Measurements from ENCODE around the gene BANP. TPM values are rescaled to one million over a fixed set of nuclear protein-coding genes. Genes with fewer than 3 reads are reported as not detected.
"Not testable (repeated sequence)": the region's sequence is repeated elsewhere in the genome, so short reads cannot be mapped to it uniquely, and the experiment has no call there.

BANP gene
- total RNA-seq, 3 donors from 2014 or later (not counting 1 experiment from before 2014, with no cell fraction given) = 88.8 to 117 (median 117) TPM

GRCh38 chr16:87930456-87930855, 20.8 kb upstream of the BANP start:
- H3K27me3 ChIP-seq (ENCODE audit: control insufficient read depth, insufficient read depth, low read length) = peaks cover 7% of the 10 kb centered on the region
- Mint-ChIP-seq H3K27ac (no peak overlapping the region), H3K4me1 (no peaks in the 10 kb centered on the region), H3K9me3 (no peaks in the 10 kb centered on the region), H3K4me3 (no peak overlapping the region), H3K36me3 (no peaks in the 10 kb centered on the region), H3K27me3 (ENCODE audit: low read depth in 2 of 2) (peaks cover 0 to 9% of the 10 kb centered on the region in 2 donors)
- no peak for TF ChIP-seq CTCF (IDR thresholded peaks at IDR 0.05)
- no peaks in the 10 kb centered on the region for H3K36me3 ChIP-seq (ENCODE audit: control insufficient read depth, insufficient read depth, low read length)
- no peak for ATAC-seq
- no peak overlapping the region for H3K4me3 ChIP-seq (ENCODE audit: low read length)
- peaks cover 8% of the 10 kb centered on the region for H3K4me1 ChIP-seq (ENCODE audit: control insufficient read depth, insufficient read depth, low read length)
- WGBS (ENCODE audit: insufficient coverage) = 70% methylated on average over 10 of the region's 11 CpGs
- intact Hi-C loops (cut with micrococcal nuclease) = no loop called here
- H3K27ac ChIP-seq (ENCODE audit: low read length) = no peak overlapping the region
- DNase-seq = no peak
- no peaks in the 10 kb centered on the region for H3K9me3 ChIP-seq (ENCODE audit: control insufficient read depth, insufficient read depth, low read length)

- H3K27me3 Mint-ChIP-seq (ENCODE audit: low read depth in 2 of 2) = peaks cover 0 to 5% of the 10 kb centered on the region in 2 donors
- H3K36me3 Mint-ChIP-seq = no peaks in the 10 kb centered on the region
- 82% methylated on average over 17 of the region's 17 CpGs for WGBS (ENCODE audit: insufficient coverage)
- Histone ChIP-seq H3K36me3 (ENCODE audit: control insufficient read depth, insufficient read depth, low read length) (no peaks in the 10 kb centered on the region), H3K4me3 (ENCODE audit: low read length) (no peak overlapping the region), H3K9me3 (ENCODE audit: control insufficient read depth, insufficient read depth, low read length) (no peaks in the 10 kb centered on the region), H3K27ac (ENCODE audit: low read length) (no peak overlapping the region), H3K4me1 (ENCODE audit: control insufficient read depth, insufficient read depth, low read length) (peaks cover 1% of the 10 kb centered on the region), H3K27me3 (ENCODE audit: control insufficient read depth, insufficient read depth, low read length) (peaks cover 4% of the 10 kb centered on the region)
- ATAC-seq (peak in 1 of 3 donors; percentile 56), DNase-seq (no peak)
- no peaks in the 10 kb centered on the region for H3K9me3 Mint-ChIP-seq
- no peaks in the 10 kb centered on the region for H3K4me1 Mint-ChIP-seq
- TF ChIP-seq CTCF (IDR thresholded peaks at IDR 0.05) = no peak
- intact Hi-C loops (cut with micrococcal nuclease) = no loop called here
- H3K4me3 Mint-ChIP-seq = no peak overlapping the region
- no peak overlapping the region for H3K27ac Mint-ChIP-seq
Measured at GRCh38 chr16:87931504-87931903, 19.7 kb upstream of the BANP start.

GRCh38 chr16:87932475-87933139, 18.6 kb upstream of the BANP start:
- H3K27me3 ChIP-seq (ENCODE audit: control insufficient read depth, insufficient read depth, low read length); H3K9me3 Mint-ChIP-seq; H3K27ac ChIP-seq (ENCODE audit: low read length); H3K4me3 ChIP-seq (ENCODE audit: low read length); DNase-seq; H3K27me3 Mint-ChIP-seq (ENCODE audit: low read depth in 2 of 2); ATAC-seq; H3K4me1 ChIP-seq (ENCODE audit: control insufficient read depth, insufficient read depth, low read length); H3K4me3 Mint-ChIP-seq; H3K27ac Mint-ChIP-seq; intact Hi-C loops (cut with micrococcal nuclease); H3K36me3 ChIP-seq (ENCODE audit: control insufficient read depth, insufficient read depth, low read length); H3K9me3 ChIP-seq (ENCODE audit: control insufficient read depth, insufficient read depth, low read length); H3K36me3 Mint-ChIP-seq; H3K4me1 Mint-ChIP-seq: not testable (repeated sequence)
- 93% methylated on average over 16 of the region's 17 CpGs for WGBS (ENCODE audit: insufficient coverage)

- intact Hi-C loops (cut with micrococcal nuclease) = no loop called here
- 89% methylated on average over 3 of the region's 3 CpGs for WGBS (ENCODE audit: insufficient coverage)
- Mint-ChIP-seq H3K27me3 (ENCODE audit: low read depth in 2 of 2) (no peaks in the 10 kb centered on the region), H3K4me3 (no peak overlapping the region), H3K27ac (no peak overlapping the region), H3K4me1 (no peaks in the 10 kb centered on the region), H3K36me3 (no peaks in the 10 kb centered on the region), H3K9me3 (no peaks in the 10 kb centered on the region)
- no peak overlapping the region for H3K4me3 ChIP-seq (ENCODE audit: low read length)
- no peak for TF ChIP-seq CTCF (IDR thresholded peaks at IDR 0.05)
- no peaks in the 10 kb centered on the region for H3K9me3 ChIP-seq (ENCODE audit: control insufficient read depth, insufficient read depth, low read length)
- no peaks in the 10 kb centered on the region for H3K27me3 ChIP-seq (ENCODE audit: control insufficient read depth, insufficient read depth, low read length)
- no peak overlapping the region for H3K27ac ChIP-seq (ENCODE audit: low read length)
- no peaks in the 10 kb centered on the region for H3K36me3 ChIP-seq (ENCODE audit: control insufficient read depth, insufficient read depth, low read length)
- no peaks in the 10 kb centered on the region for H3K4me1 ChIP-seq (ENCODE audit: control insufficient read depth, insufficient read depth, low read length)
- no peak for ATAC-seq
- no peak for DNase-seq
Measured at GRCh38 chr16:87933140-87933495, 18.1 kb upstream of the BANP start.

GRCh38 chr16:87934752-87935425, 16.3 kb upstream of the BANP start:
- DNase-seq; H3K27ac ChIP-seq (ENCODE audit: low read length); H3K4me3 Mint-ChIP-seq; H3K27me3 ChIP-seq (ENCODE audit: control insufficient read depth, insufficient read depth, low read length); H3K4me1 Mint-ChIP-seq; H3K27ac Mint-ChIP-seq; H3K9me3 ChIP-seq (ENCODE audit: control insufficient read depth, insufficient read depth, low read length); H3K4me3 ChIP-seq (ENCODE audit: low read length); H3K4me1 ChIP-seq (ENCODE audit: control insufficient read depth, insufficient read depth, low read length); H3K27me3 Mint-ChIP-seq (ENCODE audit: low read depth in 2 of 2); H3K36me3 Mint-ChIP-seq; H3K36me3 ChIP-seq (ENCODE audit: control insufficient read depth, insufficient read depth, low read length); H3K9me3 Mint-ChIP-seq; ATAC-seq; intact Hi-C loops (cut with micrococcal nuclease): not testable (repeated sequence)
- 70% methylated on average over 15 of the region's 19 CpGs for WGBS (ENCODE audit: insufficient coverage)

GRCh38 chr16:87936016-87936374, 15.2 kb upstream of the BANP start:
- H3K4me1 Mint-ChIP-seq; H3K4me1 ChIP-seq (ENCODE audit: control insufficient read depth, insufficient read depth, low read length); H3K27ac Mint-ChIP-seq; H3K4me3 Mint-ChIP-seq; H3K36me3 Mint-ChIP-seq; H3K9me3 ChIP-seq (ENCODE audit: control insufficient read depth, insufficient read depth, low read length); H3K4me3 ChIP-seq (ENCODE audit: low read length); H3K27ac ChIP-seq (ENCODE audit: low read length); H3K27me3 ChIP-seq (ENCODE audit: control insufficient read depth, insufficient read depth, low read length); ATAC-seq; DNase-seq; H3K27me3 Mint-ChIP-seq (ENCODE audit: low read depth in 2 of 2); H3K9me3 Mint-ChIP-seq; H3K36me3 ChIP-seq (ENCODE audit: control insufficient read depth, insufficient read depth, low read length); intact Hi-C loops (cut with micrococcal nuclease): not testable (repeated sequence)
- WGBS (ENCODE audit: insufficient coverage) = 94% methylated on average over 14 of the region's 14 CpGs
